Forelimb muscle (tissue), 1 donor: Measurements from ENCODE around the gene SDHB. TPM values are rescaled to one million over a fixed set of nuclear protein-coding genes. Genes with fewer than 3 reads are reported as not detected.

Source experiments
- DNase-seq: peaks from one replicate; pipeline ENCODE4 v3.0.0-alpha.2; 2013; ENCODE audit warnings: low read depth
- polyA plus RNA-seq: library from polyadenylated mRNA; unstranded; fragments of 120-200 nt; gene quantifications from one replicate; pipeline ENCODE4 v1.2.1, GENCODE V29; 2013; ENCODE audit not compliant: insufficient read length

Gene SDHB
- polyA plus RNA-seq, 1 donor: 95.5 TPM

- DNase-seq: no peak
Measured at GRCh38 chr1:16969057-16969611, 84.7 kb downstream of the SDHB start.

Other genes starting within 250 kb of the SDHB start
- gene RNU1-2, start 158.1 kb downstream of the SDHB start, polyA plus RNA-seq: not detected
- 22.9 TPM for gene CROCC, start 132.1 kb downstream of the SDHB start, polyA plus RNA-seq
- gene MFAP2, start 73.4 kb downstream of the SDHB start, polyA plus RNA-seq: 78.6 TPM
- gene ATP13A2, start 42.1 kb downstream of the SDHB start, polyA plus RNA-seq: 16.4 TPM
- 111 TPM for gene PADI2, start 65.4 kb upstream of the SDHB start, polyA plus RNA-seq
- 0.47 TPM for gene PADI1, start 151.1 kb upstream of the SDHB start, polyA plus RNA-seq
- gene PADI3, start 195.1 kb upstream of the SDHB start, polyA plus RNA-seq: not detected